Sigmoid colon (tissue), 7 donors: Measurements from ENCODE around the gene NAP1L2. TPM values are rescaled to one million over a fixed set of nuclear protein-coding genes. Genes with fewer than 3 reads are reported as not detected.

Source experiments
- DNase-seq: peaks from one replicate; pipeline ENCODE4 v3.0.0-alpha.2; 2019
- H3K27ac ChIP-seq, 4 donors: fragments of 200-600 bp; sonication (generic); one replicate each; pipeline ENCODE4 v1.5.1; 2016 to 2019; ENCODE audit warnings: mild to moderate bottlenecking in 1 of 4
- H3K27me3 ChIP-seq, 3 donors: fragments of 200-600 bp; sonication (generic); one replicate each; pipeline ENCODE4 v1.5.1; 2019; ENCODE audit warnings: mild to moderate bottlenecking in 1 of 3
- H3K36me3 ChIP-seq, 4 donors: fragments of 200-600 bp; sonication (generic); one replicate each; pipeline ENCODE4 v1.5.1; 2016 to 2019
- H3K4me1 ChIP-seq, 4 donors: fragments of 200-600 bp; sonication (generic); one replicate each; pipeline ENCODE4 v1.5.1; 2017 to 2019
- H3K4me3 ChIP-seq, 4 donors: fragments of 200-600 bp; sonication (generic); one replicate each; pipeline ENCODE4 v1.5.1; 2017 to 2019; ENCODE audit warnings: mild to moderate bottlenecking in 2 of 4, moderate library complexity in 1 of 4
- H3K9me3 ChIP-seq, 4 donors: fragments of 200-600 bp in 3 of 4; sonication (generic) in 3 of 4; one replicate each; pipeline versions ENCODE4 v1.5.1 to v1.6.1; 2013 to 2019
- EP300 ChIP-seq, 4 donors: sonication (generic); formaldehyde crosslinking; IDR thresholded peaks; one replicate each; pipeline ENCODE4 v1.6.1; 2017; ENCODE audit warnings: antibody characterized with exemption in 4 of 4
- POLR2A ChIP-seq, 2 donors: fragments of 450-650 bp; IDR thresholded peaks; one replicate each; pipeline ENCODE4 v1.6.1; 2016; ENCODE audit warnings: antibody characterized with exemption in 2 of 2, mild to moderate bottlenecking in 2 of 2, moderate library complexity in 2 of 2
- POLR2AphosphoS5 ChIP-seq, 4 donors: sonication (generic); formaldehyde crosslinking; IDR thresholded peaks; one replicate each; pipeline ENCODE4 v1.6.1; 2017; ENCODE audit warnings: antibody characterized with exemption in 4 of 4
- WGBS, 2 donors: extraction: QIAGEN DNeasy Blood & Tissue Kit; methylation state at CpG; one replicate each; pipeline ENCODE4 v1.1.7; 2013; 5-methylcytosine and 5-hydroxymethylcytosine counted together
- intact Hi-C: fragments of 100-400 bp; cut with DNase I; formaldehyde crosslinking; loops from one replicate; pipeline ENCODE4 v1.15.1; 2023
- polyA plus RNA-seq, 3 donors: library from polyadenylated mRNA; stranded (reverse); fragments of 200-250 nt; gene quantifications; one replicate each; pipeline ENCODE4 v1.2.3, GENCODE V29; 2013
- total RNA-seq, 4 donors: library from RNA; depleted of rRNA; stranded (reverse); fragments of >200 nt; gene quantifications; one replicate each; pipeline ENCODE4 v1.1.0, GENCODE V29; 2016
- TF ChIP-seq, protein P1 (sequence below), 4 experiments: fragments of 450-650 bp in 3 of 4; fragments of 200-600 bp in 1 of 4; IDR thresholded peaks; one replicate each; pipeline ENCODE4 v1.5.1; 2016 to 2019; ENCODE audit warnings: antibody characterized with exemption in 4 of 4, mild to moderate bottlenecking in 3 of 4, moderate library complexity in 2 of 4
- donor health status: healthy with polysubstance abuse.
- donor health status: Bipolar disorder and iron deficiency.
- donor health status: healthy.

Gene NAP1L2, protein sequence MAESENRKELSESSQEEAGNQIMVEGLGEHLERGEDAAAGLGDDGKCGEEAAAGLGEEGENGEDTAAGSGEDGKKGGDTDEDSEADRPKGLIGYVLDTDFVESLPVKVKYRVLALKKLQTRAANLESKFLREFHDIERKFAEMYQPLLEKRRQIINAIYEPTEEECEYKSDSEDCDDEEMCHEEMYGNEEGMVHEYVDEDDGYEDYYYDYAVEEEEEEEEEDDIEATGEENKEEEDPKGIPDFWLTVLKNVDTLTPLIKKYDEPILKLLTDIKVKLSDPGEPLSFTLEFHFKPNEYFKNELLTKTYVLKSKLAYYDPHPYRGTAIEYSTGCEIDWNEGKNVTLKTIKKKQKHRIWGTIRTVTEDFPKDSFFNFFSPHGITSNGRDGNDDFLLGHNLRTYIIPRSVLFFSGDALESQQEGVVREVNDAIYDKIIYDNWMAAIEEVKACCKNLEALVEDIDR
- total RNA-seq (1 to 10 TPM; 5.5 to 7.5 (median 6.1) TPM), polyA plus RNA-seq (1 to 10 TPM in 2 of 3 donors, under 1 TPM in 1; 0.92 to 1.2 (median 1.1) TPM)

DNA sequence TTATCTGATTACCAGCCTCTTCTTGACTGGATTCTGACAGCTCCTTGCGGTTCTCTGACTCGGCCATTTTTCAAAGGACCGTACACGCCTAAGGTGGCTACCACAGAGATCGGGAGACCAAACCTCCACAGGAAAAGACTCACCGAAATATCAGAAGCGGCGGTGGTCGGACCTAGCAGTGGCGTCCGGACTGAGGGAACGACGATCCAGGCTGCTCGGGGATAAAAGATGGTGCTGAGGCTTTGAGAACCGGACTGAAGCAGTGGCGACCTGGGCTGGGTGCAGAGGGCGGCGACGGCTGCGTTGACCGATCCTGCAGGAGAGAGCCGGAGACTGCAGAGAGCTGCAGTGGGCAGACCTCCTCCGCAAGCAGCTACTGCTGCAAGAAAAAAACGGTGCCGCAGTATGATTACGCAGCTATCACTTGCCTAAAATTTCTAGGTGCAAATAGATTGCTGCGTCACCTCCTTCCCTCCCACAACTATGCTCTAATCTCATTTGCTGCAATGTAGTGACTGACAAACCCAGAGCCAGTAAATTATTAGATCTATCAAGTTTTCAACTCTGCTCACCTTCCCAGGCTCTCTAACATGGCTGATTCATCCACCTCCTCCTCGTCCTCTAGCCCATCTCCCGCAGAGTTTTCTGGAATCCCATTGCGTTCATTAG lies at the start of gene NAP1L2:
NAP1L2 (minus strand) TSS at position 426 of the 669 bp plus-strand sequence; CDS start at position 67, 359 bp downstream.
- peaks cover 0 to 1% (median 0%) of the 10 kb centered on the region in 4 donors for H3K9me3 ChIP-seq
- 2 to 3% methylated on average over 30 of the region's 30 CpGs for WGBS, 2 donors
- peak within 1 kb of the TSS; percentile 70 to 79 (median 74) for H3K27ac ChIP-seq
- no peaks in the 10 kb centered on the region for H3K27me3 ChIP-seq
- H3K4me3 ChIP-seq = peak within 1 kb of the TSS; percentile 49 to 57 (median 56)
- no peaks in the 10 kb centered on the region for H3K36me3 ChIP-seq
- peak; percentile 71 for DNase-seq
- no peak for TF ChIP-seq EP300 (IDR thresholded peaks at IDR 0.05)
- peak; percentile 51 to 75 (median 60) for TF ChIP-seq POLR2AphosphoS5 (IDR thresholded peaks at IDR 0.05)
- TF ChIP-seq POLR2A (IDR thresholded peaks at IDR 0.05) = peak in 1 of 2 donors; percentile 21
- TF ChIP-seq, protein P1, sequence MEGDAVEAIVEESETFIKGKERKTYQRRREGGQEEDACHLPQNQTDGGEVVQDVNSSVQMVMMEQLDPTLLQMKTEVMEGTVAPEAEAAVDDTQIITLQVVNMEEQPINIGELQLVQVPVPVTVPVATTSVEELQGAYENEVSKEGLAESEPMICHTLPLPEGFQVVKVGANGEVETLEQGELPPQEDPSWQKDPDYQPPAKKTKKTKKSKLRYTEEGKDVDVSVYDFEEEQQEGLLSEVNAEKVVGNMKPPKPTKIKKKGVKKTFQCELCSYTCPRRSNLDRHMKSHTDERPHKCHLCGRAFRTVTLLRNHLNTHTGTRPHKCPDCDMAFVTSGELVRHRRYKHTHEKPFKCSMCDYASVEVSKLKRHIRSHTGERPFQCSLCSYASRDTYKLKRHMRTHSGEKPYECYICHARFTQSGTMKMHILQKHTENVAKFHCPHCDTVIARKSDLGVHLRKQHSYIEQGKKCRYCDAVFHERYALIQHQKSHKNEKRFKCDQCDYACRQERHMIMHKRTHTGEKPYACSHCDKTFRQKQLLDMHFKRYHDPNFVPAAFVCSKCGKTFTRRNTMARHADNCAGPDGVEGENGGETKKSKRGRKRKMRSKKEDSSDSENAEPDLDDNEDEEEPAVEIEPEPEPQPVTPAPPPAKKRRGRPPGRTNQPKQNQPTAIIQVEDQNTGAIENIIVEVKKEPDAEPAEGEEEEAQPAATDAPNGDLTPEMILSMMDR (IDR thresholded peaks at IDR 0.05) = no peak
- no peaks in the 10 kb centered on the region for H3K4me1 ChIP-seq
- intact Hi-C loops = no loop called here

DNA sequence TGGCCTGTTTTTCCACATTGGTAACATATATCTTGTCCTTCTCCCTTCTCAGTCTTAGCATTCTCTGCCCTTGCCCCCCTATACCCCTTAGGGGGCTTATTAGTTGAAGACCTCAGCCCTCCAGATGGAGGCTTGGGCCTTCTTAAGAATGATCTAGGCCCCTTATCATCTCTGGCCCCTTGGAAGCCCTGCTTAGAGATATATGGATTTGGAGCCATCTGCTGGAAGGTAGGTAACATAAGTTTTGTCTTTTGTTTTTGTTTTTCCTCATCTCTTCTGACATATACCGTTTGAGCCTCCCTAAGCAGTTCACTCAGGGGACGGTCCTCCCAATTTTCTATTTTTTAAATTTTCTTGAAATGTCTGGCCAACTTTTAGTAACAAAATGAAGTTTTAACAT lies 48.3 kb upstream of the NAP1L2 start:
- intact Hi-C loops = no loop called here
- Histone ChIP-seq H3K9me3 (no peaks in the 10 kb centered on the region), H3K4me1 (no peaks in the 10 kb centered on the region), H3K4me3 (no peak overlapping the region), H3K36me3 (no peaks in the 10 kb centered on the region), H3K27me3 (no peaks in the 10 kb centered on the region), H3K27ac (no peak overlapping the region)
- TF ChIP-seq POLR2AphosphoS5 (IDR thresholded peaks at IDR 0.05) (no peak), EP300 (IDR thresholded peaks at IDR 0.05) (no peak), POLR2A (IDR thresholded peaks at IDR 0.05) (no peak)
- TF ChIP-seq, protein P1 (IDR thresholded peaks at IDR 0.05) = peak in 1 of 4 experiments; percentile 7
- 3 to 24% methylated on average over 2 of the region's 2 CpGs for WGBS, 2 donors
- no peak for DNase-seq

DNA sequence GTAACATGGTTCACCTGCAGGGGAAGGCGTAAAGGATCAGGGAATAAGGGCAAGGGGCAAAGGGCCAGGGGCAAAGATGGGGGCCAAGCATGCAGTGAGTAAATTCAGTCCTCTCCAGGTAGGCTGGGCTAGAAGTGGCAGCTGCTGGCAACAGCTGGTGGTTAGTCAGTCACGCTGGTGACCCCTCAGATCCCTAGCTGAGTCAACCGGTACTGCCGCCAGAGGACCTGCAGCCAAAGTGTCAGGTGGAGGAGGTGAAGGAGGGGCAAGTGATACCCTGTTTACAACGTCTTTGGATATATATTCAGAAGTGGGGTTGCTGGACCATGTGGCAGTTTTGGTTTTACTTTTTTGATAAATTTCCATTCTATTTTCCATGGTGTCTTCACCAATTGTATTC lies 24.6 kb upstream of the NAP1L2 start:
- 59 to 72% methylated on average over 5 of the region's 5 CpGs for WGBS, 2 donors
- no peak for DNase-seq
- no peak overlapping the region for H3K4me3 ChIP-seq
- intact Hi-C loops = no loop called here
- TF ChIP-seq, protein P1 (IDR thresholded peaks at IDR 0.05) = no peak
- TF ChIP-seq EP300 (IDR thresholded peaks at IDR 0.05) = no peak
- TF ChIP-seq POLR2A (IDR thresholded peaks at IDR 0.05) = no peak
- TF ChIP-seq POLR2AphosphoS5 (IDR thresholded peaks at IDR 0.05) = no peak
- no peaks in the 10 kb centered on the region for H3K9me3 ChIP-seq
- H3K36me3 ChIP-seq = no peaks in the 10 kb centered on the region
- H3K27ac ChIP-seq = no peak overlapping the region
- H3K27me3 ChIP-seq = no peaks in the 10 kb centered on the region
- H3K4me1 ChIP-seq = no peaks in the 10 kb centered on the region

DNA sequence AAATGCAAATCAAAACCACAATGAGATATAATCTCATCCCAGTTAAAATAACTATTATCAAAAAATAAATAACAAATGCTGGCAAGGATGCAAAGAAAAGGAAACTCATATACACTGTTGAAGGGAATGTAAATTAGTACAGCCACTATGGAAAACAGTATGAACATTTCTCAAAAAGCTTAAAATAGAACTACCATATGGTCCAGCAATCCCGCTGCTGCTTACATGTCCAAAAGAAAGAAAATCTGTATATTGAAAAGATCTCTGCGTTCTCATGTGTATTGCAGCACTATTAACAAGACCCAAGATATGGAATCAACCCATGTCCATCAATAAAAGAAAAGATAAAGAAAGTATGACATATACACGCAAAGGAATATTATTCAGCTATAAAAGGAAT lies 3.0 kb upstream of the NAP1L2 start:
- Histone ChIP-seq H3K4me3 (no peak overlapping the region), H3K9me3 (peaks cover 0 to 5% (median 0%) of the 10 kb centered on the region in 4 donors), H3K27me3 (no peaks in the 10 kb centered on the region), H3K27ac (no peak overlapping the region), H3K4me1 (no peaks in the 10 kb centered on the region), H3K36me3 (no peaks in the 10 kb centered on the region)
- no peak for TF ChIP-seq POLR2A (IDR thresholded peaks at IDR 0.05)
- no peak for TF ChIP-seq POLR2AphosphoS5 (IDR thresholded peaks at IDR 0.05)
- TF ChIP-seq, protein P1 (IDR thresholded peaks at IDR 0.05) = no peak
- no peak for TF ChIP-seq EP300 (IDR thresholded peaks at IDR 0.05)
- intact Hi-C loops = no loop called here
- DNase-seq = no peak
- 82 to 91% methylated on average over 3 of the region's 3 CpGs for WGBS, 2 donors
